ENCODE data around the gene SBF2. TPM values are rescaled to one million over a fixed set of nuclear protein-coding genes. Genes with fewer than 3 reads are reported as not detected.

The SBF2 gene
- total RNA-seq, 4 donors from 2014 or later, result 44.6 to 59.4 (median 53.4) TPM

GRCh38 chr11:10162222-10162621 lies 131.8 kb downstream of the SBF2 start:
- Histone ChIP-seq H3K36me3 (no peaks in the 10 kb centered on the region), H3K4me1 (peaks cover 12 to 48% (median 37%) of the 10 kb centered on the region in 4 donors), H3K9me3 (no peaks in the 10 kb centered on the region), H3K4me3 (no peak overlapping the region), H3K27ac (replicated peaks in 1 of 4) (no peak overlapping the region), H3K27me3 (no peaks in the 10 kb centered on the region)
- WGBS, result 92% methylated on average over 2 of the region's 2 CpGs
- intact Hi-C loops (cut with DNase I), result no loop called here
- TF ChIP-seq CTCF (IDR thresholded peaks at IDR 0.05), result no peak
- TF ChIP-seq POLR2AphosphoS5 (IDR thresholded peaks at IDR 0.05), result no peak
- DNase-seq (ENCODE audit: extremely low spot score), result no peak

GRCh38 chr11:10160350-10160749 lies 133.7 kb downstream of the SBF2 start:
- Histone ChIP-seq H3K4me1 (peaks cover 12 to 43% (median 34%) of the 10 kb centered on the region in 4 donors), H3K27ac (replicated peaks in 1 of 4) (no peak overlapping the region), H3K27me3 (no peaks in the 10 kb centered on the region), H3K4me3 (no peak overlapping the region), H3K36me3 (no peaks in the 10 kb centered on the region), H3K9me3 (no peaks in the 10 kb centered on the region)
- TF ChIP-seq POLR2AphosphoS5 (IDR thresholded peaks at IDR 0.05) (no peak), POLR2A (IDR thresholded peaks at IDR 0.05; ENCODE audit: low read depth) (no peak), EP300 (IDR thresholded peaks at IDR 0.05) (no peak), CTCF (IDR thresholded peaks at IDR 0.05) (no peak)
- no peak for DNase-seq (ENCODE audit: extremely low spot score)
- intact Hi-C loops (cut with DNase I), result no loop called here
- 90% methylated on average over 2 of the region's 2 CpGs for WGBS

- H3K9me3 ChIP-seq, result no peaks in the 10 kb centered on the region
- no peaks in the 10 kb centered on the region for H3K27me3 ChIP-seq
- H3K27ac ChIP-seq (replicated peaks in 1 of 4), result no peak overlapping the region
- H3K4me1 ChIP-seq, result peaks cover 12 to 29% (median 23%) of the 10 kb centered on the region in 4 donors
- DNase-seq (ENCODE audit: extremely low spot score), result no peak
- no peak overlapping the region for H3K4me3 ChIP-seq
- H3K36me3 ChIP-seq, result no peaks in the 10 kb centered on the region
- intact Hi-C loops (cut with DNase I), result no loop called here
- no peak for TF ChIP-seq POLR2A (IDR thresholded peaks at IDR 0.05; ENCODE audit: low read depth)
- TF ChIP-seq EP300 (IDR thresholded peaks at IDR 0.05), result no peak
- no peak for TF ChIP-seq POLR2AphosphoS5 (IDR thresholded peaks at IDR 0.05)
- no peak for TF ChIP-seq CTCF (IDR thresholded peaks at IDR 0.05)
Measured at GRCh38 chr11:10158461-10158860, 135.6 kb downstream of the SBF2 start.

GRCh38 chr11:10155793-10156490 lies 138.1 kb downstream of the SBF2 start:
- no peaks in the 10 kb centered on the region for H3K9me3 ChIP-seq
- H3K4me1 ChIP-seq, result peaks cover 0 to 3% (median 1%) of the 10 kb centered on the region in 4 donors
- H3K27me3 ChIP-seq, result no peaks in the 10 kb centered on the region
- intact Hi-C loops (cut with DNase I), result no loop called here
- TF ChIP-seq POLR2A (IDR thresholded peaks at IDR 0.05; ENCODE audit: low read depth) (no peak), CTCF (IDR thresholded peaks at IDR 0.05) (no peak), EP300 (IDR thresholded peaks at IDR 0.05) (no peak), POLR2AphosphoS5 (IDR thresholded peaks at IDR 0.05) (no peak)
- H3K4me3 ChIP-seq, result no peak overlapping the region
- no peak for DNase-seq (ENCODE audit: extremely low spot score)
- no peak overlapping the region for H3K27ac ChIP-seq (replicated peaks in 1 of 4)
- H3K36me3 ChIP-seq, result no peaks in the 10 kb centered on the region
- 93% methylated on average over 10 of the region's 17 CpGs for WGBS

GRCh38 chr11:10150800-10151199 lies 143.2 kb downstream of the SBF2 start:
- no peaks in the 10 kb centered on the region for H3K36me3 ChIP-seq
- no peak for DNase-seq (ENCODE audit: extremely low spot score)
- H3K9me3 ChIP-seq, result no peaks in the 10 kb centered on the region
- no peaks in the 10 kb centered on the region for H3K27me3 ChIP-seq
- 92% methylated on average over 2 of the region's 2 CpGs for WGBS
- no peak overlapping the region for H3K27ac ChIP-seq (replicated peaks in 1 of 4)
- TF ChIP-seq CTCF (IDR thresholded peaks at IDR 0.05) (no peak), POLR2A (IDR thresholded peaks at IDR 0.05; ENCODE audit: low read depth) (no peak), POLR2AphosphoS5 (IDR thresholded peaks at IDR 0.05) (no peak), EP300 (IDR thresholded peaks at IDR 0.05) (no peak)
- peaks cover 0 to 8% (median 2%) of the 10 kb centered on the region in 4 donors for H3K4me1 ChIP-seq
- intact Hi-C loops (cut with DNase I), result no loop called here
- H3K4me3 ChIP-seq, result no peak overlapping the region
